SK-N-SH (cell line): Measurements from ENCODE around the gene SLC26A2. TPM values are rescaled to one million over a fixed set of nuclear protein-coding genes. Genes with fewer than 3 reads are reported as not detected.

ENCODE experiments used
- CTCF ChIA-PET: fragments of 300-600, 350-600 bp; formaldehyde crosslinking; extraction: SDS; loops from one replicate; lab custom pipeline; 2021; lab: Yijun Ruan, JAX
- POLR2A ChIA-PET: fragments of 350-600 bp; sonication (Branson Sonifier 250); formaldehyde crosslinking; extraction: SDS; loops from one replicate; lab custom pipeline; 2020; ENCODE audit warnings: antibody characterized with exemption, inconsistent platforms; lab: Yijun Ruan, JAX
- DNase-seq: peaks from one replicate; pipeline ENCODE4 v3.0.0; 2012
- H2AFZ ChIP-seq: fragments of 200-600 bp; sonication (generic); 2 replicates; pipeline ENCODE4 v1.8.1; 2016; ENCODE audit warnings: antibody characterized with exemption, mild to moderate bottlenecking, low read depth
- H3F3A ChIP-seq: fragments of 200-600 bp; sonication (generic); replicated peaks from 2 replicates; pipeline ENCODE3; 2016; ENCODE audit warnings: antibody characterized with exemption, mild to moderate bottlenecking; ENCODE audit not compliant: insufficient read depth
- H3K27ac ChIP-seq, 2 experiments: fragments of 200-500 bp in 1 of 2; fragments of 200-600 bp in 1 of 2; sonication (Bioruptor generic) in 1 of 2; sonication (generic), shearing (Covaris generic) in 1 of 2; 2 replicates each; pipeline versions ENCODE4 v1.5.1 to v1.6.1; 2014 to 2016; ENCODE audit warnings: low read depth in 2 of 2, inconsistent platforms in 1 of 2, low read length in 1 of 2, mild to moderate bottlenecking in 1 of 2, mixed read lengths in 1 of 2
- H3K27me3 ChIP-seq: fragments of 200-600 bp; sonication (generic), shearing (Covaris generic); 2 replicates; pipeline ENCODE4 v1.6.1; 2016; ENCODE audit warnings: mixed run types; ENCODE audit not compliant: insufficient read depth
- H3K36me3 ChIP-seq, 2 experiments: fragments of 200-500 bp in 1 of 2; fragments of 200-600 bp in 1 of 2; sonication (Bioruptor generic) in 1 of 2; sonication (generic) in 1 of 2; replicated peaks in 1 of 2; 2 replicates each; pipeline versions ENCODE3 to v1.5.1; 2014 to 2016; ENCODE audit warnings: low read length in 1 of 2, mild to moderate bottlenecking in 1 of 2; ENCODE audit not compliant: insufficient read depth in 2 of 2, control insufficient read depth in 1 of 2
- H3K4me1 ChIP-seq, 2 experiments: fragments of 200-500 bp in 1 of 2; fragments of 200-600 bp in 1 of 2; sonication (Bioruptor generic) in 1 of 2; sonication (generic), shearing (Covaris generic) in 1 of 2; 2 replicates each; pipeline versions ENCODE4 v1.5.1 to v1.6.1; 2014 to 2016; ENCODE audit warnings: low read depth in 1 of 2, low read length in 1 of 2, mixed run types in 1 of 2; ENCODE audit not compliant: insufficient read depth in 2 of 2, control insufficient read depth in 1 of 2
- H3K4me2 ChIP-seq: fragments of 200-600 bp; sonication (generic), shearing (Covaris generic); 2 replicates; pipeline ENCODE4 v1.6.1; 2017; ENCODE audit warnings: mixed run types
- H3K4me3 ChIP-seq, 2 experiments: fragments of 200-500 bp in 1 of 2; fragments of 200-600 bp in 1 of 2; sonication (Bioruptor generic) in 1 of 2; sonication (generic), shearing (Covaris generic) in 1 of 2; 2 replicates each; pipeline versions ENCODE4 v1.5.1 to v1.8.1; 2014 to 2016; ENCODE audit warnings: low read depth in 2 of 2, inconsistent platforms in 1 of 2, low read length in 1 of 2, mild to moderate bottlenecking in 1 of 2, mixed read lengths in 1 of 2, moderate library complexity in 1 of 2
- H3K79me2 ChIP-seq: fragments of 200-600 bp; sonication (generic); 2 replicates; pipeline ENCODE4 v1.8.1; 2017; ENCODE audit warnings: mild to moderate bottlenecking; ENCODE audit not compliant: insufficient read depth
- H3K9ac ChIP-seq: fragments of 200-600 bp; sonication (generic); 2 replicates; pipeline ENCODE4 v1.6.1; 2017; ENCODE audit warnings: mixed run types
- H3K9me2 ChIP-seq: fragments of 200-600 bp; sonication (generic); 2 replicates; pipeline ENCODE4 v1.6.1; 2017; ENCODE audit warnings: mixed run types
- H3K9me3 ChIP-seq: fragments of 200-600 bp; sonication (generic); 2 replicates; pipeline ENCODE4 v1.6.1; 2017; ENCODE audit warnings: mixed run types, mild to moderate bottlenecking, moderate library complexity
- H4K20me1 ChIP-seq: fragments of 200-600 bp; sonication (generic); 2 replicates; pipeline ENCODE4 v1.6.1; 2017; ENCODE audit warnings: mild to moderate bottlenecking, mixed run types; ENCODE audit not compliant: insufficient read depth
- EP300 ChIP-seq, 2 experiments: IDR thresholded peaks; 2 replicates each; pipeline versions ENCODE4 v1.4.0 to v1.6.1; 2012; ENCODE audit warnings: borderline replicate concordance in 1 of 2, low read depth in 1 of 2, low read length in 1 of 2
- FOSL2 ChIP-seq: IDR thresholded peaks from 2 replicates; pipeline ENCODE4 v1.4.0; 2012; ENCODE audit warnings: low read depth, mild to moderate bottlenecking, moderate library complexity, borderline replicate concordance
- FOXM1 ChIP-seq: IDR thresholded peaks from 2 replicates; pipeline ENCODE4 v1.4.0; 2012; ENCODE audit warnings: low read depth, mild to moderate bottlenecking
- GATA2 ChIP-seq: sonication (generic); formaldehyde crosslinking; IDR thresholded peaks from 2 replicates; pipeline ENCODE4 v1.5.0; 2020; ENCODE audit warnings: mild to moderate bottlenecking, missing genetic modification reagents
- JUND ChIP-seq: IDR thresholded peaks from 2 replicates; pipeline ENCODE4 v1.4.0; 2012
- MEF2A ChIP-seq: IDR thresholded peaks from 2 replicates; pipeline ENCODE4 v1.4.0; 2012; ENCODE audit warnings: low read depth, borderline replicate concordance
- NFIC ChIP-seq: IDR thresholded peaks from 2 replicates; pipeline ENCODE4 v1.4.0; 2012; ENCODE audit warnings: borderline replicate concordance
- NRF1 ChIP-seq: IDR thresholded peaks from 2 replicates; pipeline ENCODE4 v1.6.1; 2012; ENCODE audit warnings: low read depth, mild to moderate bottlenecking, low read length
- PBX3 ChIP-seq: IDR thresholded peaks from 2 replicates; pipeline ENCODE4; 2012
- RAD21 ChIP-seq: IDR thresholded peaks from 2 replicates; pipeline ENCODE4 v1.6.1; 2012; ENCODE audit warnings: mild to moderate bottlenecking, low read length
- SIN3A ChIP-seq: IDR thresholded peaks from 2 replicates; pipeline ENCODE4 v1.6.1; 2012; ENCODE audit warnings: low read depth, mild to moderate bottlenecking, low read length, moderate library complexity, borderline replicate concordance
- TCF12 ChIP-seq: IDR thresholded peaks from 2 replicates; pipeline ENCODE4 v1.4.0; 2012
- USF1 ChIP-seq: IDR thresholded peaks from 2 replicates; pipeline ENCODE4 v1.4.0; 2012; ENCODE audit warnings: low read depth, borderline replicate concordance
- WGBS: methylation state at CpG from one replicate; pipeline ENCODE4 v1.1.6; 2017; ENCODE audit warnings: low lambda C conversion rate; 5-methylcytosine and 5-hydroxymethylcytosine counted together
- polyA plus RNA-seq, 3 experiments: library from polyadenylated mRNA; depleted of rRNA; stranded (reverse); fragments of >200 nt; gene quantifications; 2 replicates each; pipeline ENCODE4 v1.2.3, GENCODE V29; 2012

The SLC26A2 gene
- polyA plus RNA-seq, 1 of the 3 experiments (the other 2 are of a cell fraction): 1.3 TPM

GRCh38 chr5:149936700-149937091 lies 23.9 kb upstream of the SLC26A2 start:
- Histone ChIP-seq H3K36me3 (no peaks in the 10 kb centered on the region), H3K9me2 (no peaks in the 10 kb centered on the region), H3K4me3 (no peak overlapping the region), H3K27ac (no peak overlapping the region), H2AFZ (no peak overlapping the region), H3K4me2 (0 out of 2 replicates have a peak overlapping the region, but pooled peaks have one; percentile 46), H3F3A (peaks cover 22% of the 10 kb centered on the region), H3K4me1 (peaks cover 5 to 37% of the 10 kb centered on the region in 2 experiments), H3K9me3 (no peaks in the 10 kb centered on the region), H4K20me1 (no peaks in the 10 kb centered on the region), H3K9ac (no peak overlapping the region), H3K79me2 (no peaks in the 10 kb centered on the region), H3K27me3 (no peaks in the 10 kb centered on the region)
- TF ChIP-seq USF1 (no peak), TCF12 (peak; percentile 13; the same call in 1 of the 2 replicates), SIN3A (no peak), NRF1 (no peak)
- ChIA-PET CTCF (interaction anchor here (0.7 to 6.5 kb wide), 6 partner anchors 15 to 103 kb away, joined by 3 to 68 read pairs (median 4); partner anchors contain the start of gene SLC26A2), POLR2A (no interaction called here)
- 81% methylated on average over 3 of the region's 3 CpGs for WGBS
- no peak for DNase-seq

DNA sequence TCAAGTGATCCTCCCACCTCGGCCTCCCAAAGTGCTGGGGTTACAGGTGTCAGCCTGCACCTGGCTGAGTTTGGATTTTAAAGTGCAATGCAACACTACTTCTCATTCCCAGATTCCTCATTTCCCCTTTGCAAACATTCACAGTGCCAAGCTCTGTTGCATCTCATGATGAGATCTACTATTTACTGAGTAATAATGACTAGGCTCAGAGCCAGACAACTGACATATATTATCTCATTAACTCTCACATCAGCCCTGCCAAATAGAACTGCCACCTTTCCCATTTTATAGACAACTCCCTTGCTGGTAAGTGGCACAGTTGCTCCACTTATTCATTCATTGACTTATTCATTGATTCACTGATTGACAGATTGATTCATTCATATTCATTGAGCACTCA lies 22.9 kb upstream of the SLC26A2 start:
- H3K9ac ChIP-seq: peak overlapping the region; percentile 24; the same call in 1 of the 2 replicates
- no peak overlapping the region for H2AFZ ChIP-seq
- peak overlapping the region; percentile 65 to 67; a peak in 3 of 4 replicates for H3K27ac ChIP-seq
- POLR2A ChIA-PET: no interaction called here
- no peaks in the 10 kb centered on the region for H3K27me3 ChIP-seq
- no peaks in the 10 kb centered on the region for H3K9me3 ChIP-seq
- H4K20me1 ChIP-seq: no peaks in the 10 kb centered on the region
- peaks cover 5 to 37% of the 10 kb centered on the region in 2 experiments for H3K4me1 ChIP-seq
- TF ChIP-seq PBX3: peak; percentile 82
- no peak for TF ChIP-seq RAD21
- peak; percentile 86 for TF ChIP-seq NFIC
- peak; percentile 30; the same call in 1 of the 2 replicates for TF ChIP-seq FOSL2
- no peak for TF ChIP-seq MEF2A
- no peak for TF ChIP-seq FOXM1
- TF ChIP-seq JUND: peak; percentile 49
- peak; percentile 74 for TF ChIP-seq TCF12
- TF ChIP-seq EP300 (IDR thresholded peaks at IDR 0.05; ENCODE audit: borderline replicate concordance in 1 of 2, low read depth in 1 of 2, low read length in 1 of 2): peak in 1 of 2 experiments; percentile 55; a peak in 1 of 4 replicates
- 0 out of 2 replicates have a peak, but pooled peaks have one; percentile 11 for TF ChIP-seq GATA2 (CRISPR knock-in tag)
- TF ChIP-seq, all 33 proteins: peak for 7
- CTCF ChIA-PET: interaction anchor here (1.1 to 6.5 kb wide), 3 partner anchors 24 to 100 kb away, joined by 3 to 68 read pairs (median 13); partner anchors contain the start of gene SLC26A2
- WGBS: 11% methylated on average over 1 of the region's 1 CpG
- no peak overlapping the region for H3K4me3 ChIP-seq
- no peaks in the 10 kb centered on the region for H3K79me2 ChIP-seq
- no peaks in the 10 kb centered on the region for H3K9me2 ChIP-seq
- H3K4me2 ChIP-seq: peak overlapping the region; percentile 46
- no peaks in the 10 kb centered on the region for H3K36me3 ChIP-seq
- DNase-seq: no peak
- H3F3A ChIP-seq: peaks cover 22% of the 10 kb centered on the region
